ENCODE results near the gene SRM. TPM values are rescaled to one million over a fixed set of nuclear protein-coding genes. Genes with fewer than 3 reads are reported as not detected.

Gene SRM
- total and polyA plus RNA-seq, 2 of the 4 experiments (the other 2 are of a cell fraction), result 23.1 to 160 TPM

GRCh38 chr1:11046270-11046566 is 13.6 kb downstream of the SRM start:
- TF ChIP-seq CEBPB (IDR thresholded peaks at IDR 0.05; ENCODE audit: low read depth, low read length) (no peak), MAZ (IDR thresholded peaks at IDR 0.05; ENCODE audit: borderline replicate concordance, low read depth, low read length) (no peak), ELK1 (IDR thresholded peaks at IDR 0.05; ENCODE audit: borderline replicate concordance, low read depth, low read length) (no peak), USF2 (IDR thresholded peaks at IDR 0.05; ENCODE audit: low read depth, low read length) (no peak), CHD1 (IDR thresholded peaks at IDR 0.05; ENCODE audit: low read depth, low read length) (no peak), MAFK (IDR thresholded peaks at IDR 0.05; ENCODE audit: low read depth, low read length) (no peak), RCOR1 (IDR thresholded peaks at IDR 0.05; ENCODE audit: insufficient replicate concordance, low read length) (no peak), BHLHE40 (IDR thresholded peaks at IDR 0.05; ENCODE audit: low read depth, low read length) (no peak), NFE2L2 (IDR thresholded peaks at IDR 0.05; ENCODE audit: low read depth, low read length) (no peak)
- no peaks in the 10 kb centered on the region for H3K9me1 ChIP-seq (ENCODE audit: insufficient read depth, low read length)
- H3K27me3 ChIP-seq (ENCODE audit: control insufficient read depth, insufficient read depth, low read length), result no peaks in the 10 kb centered on the region; the same call in 1 of the 2 replicates
- H3K56ac ChIP-seq (ENCODE audit: extremely low read depth, insufficient read depth, low read length), result no peak overlapping the region
- H3K9ac ChIP-seq (ENCODE audit: low read depth, low read length), result no peak overlapping the region
- H4K5ac ChIP-seq (ENCODE audit: low read depth, low read length), result no peak overlapping the region
- H3K4ac ChIP-seq (ENCODE audit: low read depth, low read length), result no peak overlapping the region
- H2AK5ac ChIP-seq (ENCODE audit: low read depth, low read length), result no peak overlapping the region
- H2AK9ac ChIP-seq (replicated peaks; ENCODE audit: low read depth, low read length, poor library complexity), result no peak overlapping the region
- 90% methylated on average over 2 of the region's 8 CpGs; no CpG with 5 or more reads in 1 of the 2 experiments for WGBS, 2 experiments (ENCODE audit: extremely low coverage in 2 of 2, insufficient read length in 1 of 2)
- intact Hi-C loops (cut with micrococcal nuclease) (no loop called here), in situ Hi-C loops (cut with MboI; ENCODE audit: low sequenced_read_pairs) (no loop called here), dilution Hi-C loops (cut with HindIII; ENCODE audit: low sequenced_read_pairs, unreplicated experiment) (no loop called here)
- H3K4me2 ChIP-seq (ENCODE audit: low read depth, low read length), result no peak overlapping the region
- BruUV-seq (replicated peaks), result no TSS peak
- no peak overlapping the region for H2AFZ ChIP-seq (replicated peaks; ENCODE audit: low read length, poor library complexity)
- H2BK20ac ChIP-seq (ENCODE audit: low read depth, low read length), result no peak overlapping the region
- CTCF ChIA-PET, result interaction anchor here (0.8 kb wide), 1 partner anchor 9 kb away, joined by 3 read pairs; no protein-coding TSS in a partner anchor
- no peak overlapping the region for H4K8ac ChIP-seq (ENCODE audit: low read depth in 2 of 2, low read length in 2 of 2)
- POLR2A ChIA-PET (ENCODE audit: unreplicated experiment), result no interaction called here
- H3K36me3 ChIP-seq (ENCODE audit: control insufficient read depth, insufficient read depth, low read length), result no peaks in the 10 kb centered on the region
- no peak overlapping the region for H3K4me3 ChIP-seq (ENCODE audit: insufficient read depth, low read depth, low read length)
- no peak overlapping the region for H2BK5ac ChIP-seq (ENCODE audit: low read depth, low read length, poor library complexity, severe bottlenecking)
- no peak overlapping the region for H2BK120ac ChIP-seq (ENCODE audit: low read depth, low read length)
- H3K14ac ChIP-seq (replicated peaks; ENCODE audit: low read depth, low read length), result no peak overlapping the region
- no peak overlapping the region for H2BK15ac ChIP-seq (ENCODE audit: low read depth, low read length)
- DNase-seq, result no peak
- H4K20me1 ChIP-seq (ENCODE audit: insufficient read depth, low read length), result no peaks in the 10 kb centered on the region
- no peaks in the 10 kb centered on the region for H3K79me1 ChIP-seq (ENCODE audit: low read depth in 1 of 2, low read length in 2 of 2)
- no peak overlapping the region for H3K18ac ChIP-seq (ENCODE audit: low read depth, low read length)
- no peak for ATAC-seq (ENCODE audit: low read depth)
- H4K91ac ChIP-seq (ENCODE audit: insufficient read depth, low read depth, low read length), result no peak overlapping the region
- H3K9me3 ChIP-seq (ENCODE audit: control insufficient read depth, insufficient read depth, low read length), result no peaks in the 10 kb centered on the region
- no peak overlapping the region for H3K27ac ChIP-seq (ENCODE audit: insufficient read depth, low read length)
- no peak overlapping the region for H3K23ac ChIP-seq (ENCODE audit: low read depth, low read length)
- H3K4me1 ChIP-seq (ENCODE audit: control insufficient read depth, insufficient read depth, low read length), result no peaks in the 10 kb centered on the region

Data from IMR-90 (cell line).